Measurements from ENCODE around the gene CHST4. TPM values are rescaled to one million over a fixed set of nuclear protein-coding genes. Genes with fewer than 3 reads are reported as not detected.

Gene CHST4
- total RNA-seq, 1 experiment from 2014 or later = 9.9 TPM

DNA sequence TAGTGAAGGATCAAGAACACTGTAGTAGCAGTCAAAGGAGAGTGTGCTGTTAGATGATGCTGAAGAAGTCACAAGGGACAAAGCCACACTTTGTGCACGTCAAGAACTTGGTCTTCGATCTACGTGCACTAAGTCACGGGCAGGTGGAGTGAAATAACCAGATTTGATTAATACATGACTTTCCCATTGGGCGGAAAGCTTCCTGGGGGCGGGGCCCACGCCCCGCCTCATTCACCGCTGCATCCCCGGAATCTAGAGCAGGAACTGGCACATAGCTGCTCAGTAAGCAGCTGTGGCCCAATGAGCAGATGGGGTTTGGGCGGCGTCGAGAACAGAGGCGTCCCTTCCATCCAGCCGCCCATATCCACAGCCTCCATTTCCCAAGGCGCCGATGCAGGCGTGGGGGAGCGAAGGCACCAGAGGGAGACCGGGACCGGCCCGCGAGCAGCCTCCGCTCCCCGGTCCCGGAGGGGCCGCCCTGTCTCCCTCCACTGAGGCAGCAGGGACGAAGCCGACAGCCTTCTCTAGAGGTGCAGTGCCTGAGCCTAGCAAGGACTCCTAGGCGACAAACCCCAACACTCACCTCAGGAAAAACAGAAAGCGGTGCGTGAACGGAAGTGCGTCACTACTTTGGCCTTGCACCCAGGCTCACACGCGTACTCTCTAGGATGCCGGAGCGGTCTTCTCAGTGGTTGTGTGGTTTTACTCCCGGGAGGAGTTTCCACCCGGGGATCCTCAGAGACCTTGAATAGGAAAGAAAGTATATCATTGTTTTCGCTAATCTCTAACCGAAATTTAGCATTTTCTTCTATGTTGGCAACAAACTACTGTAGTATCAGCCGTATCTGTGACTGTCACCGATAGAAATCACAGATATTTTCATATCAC is 42.0 kb upstream of the CHST4 start (continued):
- TF ChIP-seq ZNF532 (CRISPR knock-in tag; IDR thresholded peaks at IDR 0.05; ENCODE audit: borderline replicate concordance) (no peak), ESRRA (CRISPR knock-in tag; IDR thresholded peaks at IDR 0.05; ENCODE audit: borderline replicate concordance) (no peak), ZNF263 (CRISPR knock-in tag; IDR thresholded peaks at IDR 0.05; ENCODE audit: low read depth) (no peak), ZBTB43 (CRISPR knock-in tag; IDR thresholded peaks at IDR 0.05) (0 out of 2 replicates have a peak, but pooled peaks have one; percentile 29), NFATC4 (CRISPR knock-in tag; IDR thresholded peaks at IDR 0.05) (no peak), ZNF512 (CRISPR knock-in tag; IDR thresholded peaks at IDR 0.05; ENCODE audit: borderline replicate concordance) (no peak), ZNF416 (CRISPR knock-in tag; IDR thresholded peaks at IDR 0.05) (no peak), TCF7 (CRISPR knock-in tag; IDR thresholded peaks at IDR 0.05; ENCODE audit: low read depth) (no peak), CREM (CRISPR knock-in tag; IDR thresholded peaks at IDR 0.05) (peak; percentile 92), ATF3 (CRISPR knock-in tag; conservative IDR thresholded peaks at IDR 0.05) (no peak), CTCF (IDR thresholded peaks at IDR 0.05) (no peak), ZNF281 (CRISPR knock-in tag; IDR thresholded peaks at IDR 0.05) (no peak), MYBL2 (CRISPR knock-in tag; IDR thresholded peaks at IDR 0.05) (no peak), HMGA2 (CRISPR knock-in tag; IDR thresholded peaks at IDR 0.05) (no peak), NR3C1 (CRISPR knock-in tag; conservative IDR thresholded peaks at IDR 0.05; ENCODE audit: low read depth) (no peak), RORB (CRISPR knock-in tag; IDR thresholded peaks at IDR 0.05) (no peak)
- TF ChIP-seq, protein P1, sequence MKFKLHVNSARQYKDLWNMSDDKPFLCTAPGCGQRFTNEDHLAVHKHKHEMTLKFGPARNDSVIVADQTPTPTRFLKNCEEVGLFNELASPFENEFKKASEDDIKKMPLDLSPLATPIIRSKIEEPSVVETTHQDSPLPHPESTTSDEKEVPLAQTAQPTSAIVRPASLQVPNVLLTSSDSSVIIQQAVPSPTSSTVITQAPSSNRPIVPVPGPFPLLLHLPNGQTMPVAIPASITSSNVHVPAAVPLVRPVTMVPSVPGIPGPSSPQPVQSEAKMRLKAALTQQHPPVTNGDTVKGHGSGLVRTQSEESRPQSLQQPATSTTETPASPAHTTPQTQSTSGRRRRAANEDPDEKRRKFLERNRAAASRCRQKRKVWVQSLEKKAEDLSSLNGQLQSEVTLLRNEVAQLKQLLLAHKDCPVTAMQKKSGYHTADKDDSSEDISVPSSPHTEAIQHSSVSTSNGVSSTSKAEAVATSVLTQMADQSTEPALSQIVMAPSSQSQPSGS (CRISPR knock-in tag; IDR thresholded peaks at IDR 0.05; ENCODE audit: borderline replicate concordance, low read depth) = no peak
- TF ChIP-seq, protein P2, sequence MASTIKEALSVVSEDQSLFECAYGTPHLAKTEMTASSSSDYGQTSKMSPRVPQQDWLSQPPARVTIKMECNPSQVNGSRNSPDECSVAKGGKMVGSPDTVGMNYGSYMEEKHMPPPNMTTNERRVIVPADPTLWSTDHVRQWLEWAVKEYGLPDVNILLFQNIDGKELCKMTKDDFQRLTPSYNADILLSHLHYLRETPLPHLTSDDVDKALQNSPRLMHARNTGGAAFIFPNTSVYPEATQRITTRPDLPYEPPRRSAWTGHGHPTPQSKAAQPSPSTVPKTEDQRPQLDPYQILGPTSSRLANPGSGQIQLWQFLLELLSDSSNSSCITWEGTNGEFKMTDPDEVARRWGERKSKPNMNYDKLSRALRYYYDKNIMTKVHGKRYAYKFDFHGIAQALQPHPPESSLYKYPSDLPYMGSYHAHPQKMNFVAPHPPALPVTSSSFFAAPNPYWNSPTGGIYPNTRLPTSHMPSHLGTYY (CRISPR knock-in tag; IDR thresholded peaks at IDR 0.05) = no peak
- TF ChIP-seq, protein P3, sequence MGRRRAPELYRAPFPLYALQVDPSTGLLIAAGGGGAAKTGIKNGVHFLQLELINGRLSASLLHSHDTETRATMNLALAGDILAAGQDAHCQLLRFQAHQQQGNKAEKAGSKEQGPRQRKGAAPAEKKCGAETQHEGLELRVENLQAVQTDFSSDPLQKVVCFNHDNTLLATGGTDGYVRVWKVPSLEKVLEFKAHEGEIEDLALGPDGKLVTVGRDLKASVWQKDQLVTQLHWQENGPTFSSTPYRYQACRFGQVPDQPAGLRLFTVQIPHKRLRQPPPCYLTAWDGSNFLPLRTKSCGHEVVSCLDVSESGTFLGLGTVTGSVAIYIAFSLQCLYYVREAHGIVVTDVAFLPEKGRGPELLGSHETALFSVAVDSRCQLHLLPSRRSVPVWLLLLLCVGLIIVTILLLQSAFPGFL (CRISPR knock-in tag; IDR thresholded peaks at IDR 0.05; ENCODE audit: borderline replicate concordance) = no peak

Measured in WTC11 (cell line).